GM18868 (cell line): ENCODE measurements around the gene NUP50.
A peak's percentile ranks its signal among the peaks of the same experiment; 100 is the strongest.
"Not testable (repeated sequence)": the region's sequence is repeated elsewhere in the genome, so short reads cannot be mapped to it uniquely, and the experiment has no call there.

ENCODE experiments used
- ATAC-seq: cut with Tn5 transposase; IDR thresholded peaks from one replicate; pipeline ENCODE4 v1.9.1; 2021; ENCODE audit warnings: mild to moderate bottlenecking, moderate library complexity; ENCODE audit not compliant: unreplicated experiment

Gene NUP50

GRCh38 chr22:45159652-45160462 lies 3.9 kb upstream of the NUP50 start:
- no peak for ATAC-seq

- ATAC-seq: no peak
Measured at GRCh38 chr22:45162531-45162930, 1.2 kb upstream of the NUP50 start.

- ATAC-seq: peak; percentile 11
Measured at GRCh38 chr22:45163099-45163450, 650 bp upstream of the NUP50 start.

- peak; percentile 31 for ATAC-seq
Measured at GRCh38 chr22:45164270-45165088, 754 bp downstream of the NUP50 start.

- no peak for ATAC-seq
Measured at GRCh38 chr22:45166932-45167331, 3.2 kb downstream of the NUP50 start.

GRCh38 chr22:45169591-45170466 lies 6.1 kb downstream of the NUP50 start:
- no peak for ATAC-seq

GRCh38 chr22:45171830-45172229 lies 8.1 kb downstream of the NUP50 start:
- no peak for ATAC-seq

GRCh38 chr22:45172881-45173585 lies 9.3 kb downstream of the NUP50 start:
- no peak for ATAC-seq

GRCh38 chr22:45179276-45180049 lies 15.7 kb downstream of the NUP50 start:
- no peak for ATAC-seq

GRCh38 chr22:45180146-45180679 lies 16.5 kb downstream of the NUP50 start:
- no peak for ATAC-seq

GRCh38 chr22:45181240-45181639 lies 17.5 kb downstream of the NUP50 start:
- ATAC-seq: no peak

GRCh38 chr22:45181766-45182165 lies 18.0 kb downstream of the NUP50 start:
- ATAC-seq: no peak

GRCh38 chr22:45183974-45184373 lies 20.2 kb downstream of the NUP50 start:
- no peak for ATAC-seq

- ATAC-seq: no peak
Measured at GRCh38 chr22:45185718-45186514, 22.2 kb downstream of the NUP50 start.

GRCh38 chr22:45187891-45188290 lies 24.2 kb downstream of the NUP50 start:
- no peak for ATAC-seq

GRCh38 chr22:45188779-45189178 lies 25.1 kb downstream of the NUP50 start:
- ATAC-seq: no peak

- ATAC-seq: no peak
Measured at GRCh38 chr22:45190202-45190872, 26.6 kb downstream of the NUP50 start.

GRCh38 chr22:45191746-45192145 lies 28.0 kb downstream of the NUP50 start:
- not testable (repeated sequence) for ATAC-seq
